A549 (cell line): ENCODE data around the gene EPB41L2. TPM values are rescaled to one million over a fixed set of nuclear protein-coding genes. Genes with fewer than 3 reads are reported as not detected.

Experiments used
- ATAC-seq, 2 experiments: fragments of 200-7000 bp in 1 of 2; fragments of >200 bp in 1 of 2; cut with Nextera tagmentation in 1 of 2; cut with Tn5 transposase in 1 of 2; 3 replicates each; pipeline versions ENCODE4 v1.8.0 to v1.9.1; 2018 to 2020; ENCODE audit warnings: mild to moderate bottlenecking in 1 of 2, moderate library complexity in 1 of 2
- CTCF ChIA-PET: fragments of 300-600 bp; sonication (Branson Sonifier 250); formaldehyde crosslinking; extraction: SDS; loops from one replicate; lab custom pipeline; 2021; ENCODE audit warnings: antibody characterized with exemption, inconsistent platforms; lab: Yijun Ruan, JAX
- POLR2A ChIA-PET: fragments of 350-600 bp; formaldehyde crosslinking; extraction: SDS; loops from one replicate; lab custom pipeline; 2021; ENCODE audit warnings: antibody characterized with exemption, inconsistent platforms; lab: Yijun Ruan, JAX
- DNase-seq, 2 experiments: peaks; one replicate each; pipeline versions ENCODE4 v3.0.0 to v3.0.0-alpha.2; 2011 to 2016; ENCODE audit warnings: low read depth in 1 of 2, low spot score in 1 of 2
- FAIRE-seq: peaks from 2 replicates; lab custom pipeline; 2011; peaks lifted over from hg19 to GRCh38; lab: Jason Lieb, UNC
- H3K27ac ChIP-seq, 2 experiments: fragments of >200 bp; sonication (Bioruptor Twin); formaldehyde crosslinking; 3 replicates each; pipeline ENCODE4 v1.5.1; 2016 to 2017
- H3K4me1 ChIP-seq: fragments of >200 bp; sonication (Bioruptor Twin); formaldehyde crosslinking; 3 replicates; pipeline ENCODE4 v1.6.1; 2016
- H3K4me2 ChIP-seq: fragments of >200 bp; sonication (Bioruptor Twin); formaldehyde crosslinking; 3 replicates; pipeline ENCODE4 v1.6.1; 2016
- H3K4me3 ChIP-seq: fragments of >200 bp; sonication (Bioruptor Twin); formaldehyde crosslinking; 3 replicates; pipeline ENCODE4 v1.5.1; 2016
- H3K9me3 ChIP-seq: fragments of >200 bp; sonication (Bioruptor Twin); formaldehyde crosslinking; 3 replicates; pipeline ENCODE4 v1.6.1; 2016
- ATOH8 ChIP-seq: fragments of 250-450 bp; sonication (Bioruptor Pico); IDR thresholded peaks from 2 replicates; pipeline ENCODE4 v1.5.0; 2020; ENCODE audit warnings: low read depth, mild to moderate bottlenecking, moderate library complexity
- CBX8 ChIP-seq: fragments of 200-600 bp; sonication (generic); IDR thresholded peaks from 2 replicates; pipeline ENCODE4 v1.6.1; 2016
- CTCF ChIP-seq: fragments of >200 bp; sonication (Bioruptor Twin); formaldehyde crosslinking; IDR thresholded peaks from 3 replicates; pipeline ENCODE4 v1.5.1; 2016
- EHF ChIP-seq: fragments of 250-450 bp; sonication (Bioruptor Pico); IDR thresholded peaks from 2 replicates; pipeline ENCODE4 v1.5.0; 2020; ENCODE audit warnings: mild to moderate bottlenecking
- EP300 ChIP-seq, 2 experiments: fragments of >200 bp; sonication (Bioruptor Twin); formaldehyde crosslinking; IDR thresholded peaks; 2 replicates in 1 of 2; 3 replicates in 1 of 2; pipeline ENCODE4 v1.6.1; 2016 to 2017
- ESRRA ChIP-seq: fragments of 150-350 bp; IDR thresholded peaks from 2 replicates; pipeline ENCODE4 v1.6.1; 2014; ENCODE audit warnings: mild to moderate bottlenecking, low read length, borderline replicate concordance
- FOSB ChIP-seq: fragments of 250-450 bp; sonication (Bioruptor Pico); IDR thresholded peaks from 2 replicates; pipeline ENCODE4 v1.5.0; 2020; ENCODE audit warnings: mild to moderate bottlenecking, moderate library complexity
- FOSL2 ChIP-seq, 2 experiments: fragments of 450-650 bp in 1 of 2; fragments of >200 bp in 1 of 2; sonication (Bioruptor Twin) in 1 of 2; formaldehyde crosslinking; IDR thresholded peaks; 2 replicates each; pipeline versions ENCODE4 v1.5.0 to v1.6.1; 2016 to 2020; ENCODE audit warnings: mild to moderate bottlenecking in 1 of 2, moderate library complexity in 1 of 2
- FOXS1 ChIP-seq: fragments of 250-450 bp; sonication (Bioruptor Pico); IDR thresholded peaks from 2 replicates; pipeline ENCODE4 v1.5.0; 2020; ENCODE audit warnings: mild to moderate bottlenecking, moderate library complexity
- GATA3 ChIP-seq: IDR thresholded peaks from 2 replicates; pipeline ENCODE4 v1.6.1; 2012; ENCODE audit warnings: borderline replicate concordance
- HMGXB4 ChIP-seq: fragments of 250-450 bp; sonication (Bioruptor Pico); IDR thresholded peaks from 2 replicates; pipeline ENCODE4 v1.5.0; 2021; ENCODE audit warnings: mild to moderate bottlenecking, moderate library complexity, borderline replicate concordance
- HOXB5 ChIP-seq: fragments of 250-450 bp; sonication (Bioruptor Pico); IDR thresholded peaks from 2 replicates; pipeline ENCODE4 v1.5.0; 2020; ENCODE audit warnings: mild to moderate bottlenecking, moderate library complexity
- KDM1A ChIP-seq: fragments of 200-600 bp; sonication (generic); IDR thresholded peaks from 2 replicates; pipeline ENCODE4 v1.6.1; 2016; ENCODE audit warnings: low read depth, mild to moderate bottlenecking
- MAFK ChIP-seq: fragments of 450-650 bp; IDR thresholded peaks from 2 replicates; pipeline ENCODE4 v1.6.1; 2014; ENCODE audit not compliant: partially characterized antibody
- MAX ChIP-seq: IDR thresholded peaks from 2 replicates; pipeline ENCODE4 v1.6.1; 2012
- POLR2AphosphoS2 ChIP-seq: conservative IDR thresholded peaks from 2 replicates; pipeline ENCODE4 v1.6.1; 2012; ENCODE audit warnings: low read length, improper control_type of control experiment, inconsistent platforms
- RARB ChIP-seq: fragments of 250-450 bp; sonication (Bioruptor Pico); IDR thresholded peaks from 2 replicates; pipeline ENCODE4 v1.8.0; 2021; ENCODE audit warnings: mild to moderate bottlenecking, moderate library complexity
- RCOR1 ChIP-seq: fragments of 150-350 bp; IDR thresholded peaks from 2 replicates; pipeline ENCODE4 v1.6.1; 2014; ENCODE audit warnings: antibody characterized with exemption, low read length, low read depth
- REST ChIP-seq: fragments of 200-600 bp; sonication (generic); IDR thresholded peaks from 2 replicates; pipeline ENCODE4 v1.6.1; 2016; ENCODE audit warnings: antibody characterized with exemption, mild to moderate bottlenecking, moderate library complexity
- RFX5 ChIP-seq: fragments of 450-650 bp; IDR thresholded peaks from 2 replicates; pipeline ENCODE4 v1.7.1; 2014; ENCODE audit warnings: antibody characterized with exemption, mild to moderate bottlenecking, moderate library complexity
- SMC3 ChIP-seq: fragments of >200 bp; sonication (Bioruptor Twin); formaldehyde crosslinking; IDR thresholded peaks from 3 replicates; pipeline ENCODE4 v1.6.1; 2018; ENCODE audit warnings: inconsistent platforms
- SREBF2 ChIP-seq: fragments of 450-650 bp; IDR thresholded peaks from 2 replicates; pipeline ENCODE4 v1.6.1; 2014; ENCODE audit warnings: mild to moderate bottlenecking, moderate library complexity
- ZNF302 ChIP-seq: fragments of 250-450 bp; sonication (Bioruptor Pico); IDR thresholded peaks from 2 replicates; pipeline ENCODE4 v1.9.0; 2021; ENCODE audit warnings: inconsistent platforms, mild to moderate bottlenecking, moderate library complexity
- ZSCAN20 ChIP-seq: fragments of 250-450 bp; sonication (Bioruptor Pico); IDR thresholded peaks from 2 replicates; pipeline ENCODE4 v1.8.0; 2022; ENCODE audit warnings: mild to moderate bottlenecking, moderate library complexity
- WGBS: methylation state at CpG from one replicate; pipeline ENCODE4 v1.1.6; 2017; ENCODE audit errors: missing lambda C conversion rate; 5-methylcytosine and 5-hydroxymethylcytosine counted together
- polyA plus RNA-seq, 4 experiments: library from polyadenylated mRNA; depleted of rRNA in 3 of 4; stranded (reverse); fragments of >200 nt; fragmentation: RNase III in 1 of 4; extraction: RNeasy Plus Mini Kit Qiagen cat#74134 plus additional on column Dnase treatment in 1 of 4; gene quantifications; 2 replicates in 3 of 4; 3 replicates in 1 of 4; pipeline ENCODE4 v1.2.3, GENCODE V29; 2011 to 2017

Gene EPB41L2
- polyA plus RNA-seq, 2 of the 4 experiments (the other 2 are of a cell fraction), result 42.9 to 50.3 TPM

- H3K9me3 ChIP-seq, result no peaks in the 10 kb centered on the region
- WGBS, result 79% methylated on average over 3 of the region's 3 CpGs
- CTCF ChIA-PET, result no interaction called here
- DNase-seq, result no peak
- no peak for TF ChIP-seq ATOH8 (CRISPR knock-in tag)
- no peak for TF ChIP-seq ZNF302 (CRISPR knock-in tag)
- TF ChIP-seq MAFK, result no peak
- TF ChIP-seq EHF (CRISPR knock-in tag), result no peak
- no peak for TF ChIP-seq EP300 (IDR thresholded peaks at IDR 0.05)
- no peak for TF ChIP-seq HMGXB4 (CRISPR knock-in tag)
- TF ChIP-seq RARB (CRISPR knock-in tag), result no peak
- no peak for TF ChIP-seq FOSL2 (IDR thresholded peaks at IDR 0.05)
- TF ChIP-seq FOSL2 (CRISPR knock-in tag; IDR thresholded peaks at IDR 0.05), result no peak
- TF ChIP-seq FOXS1 (CRISPR knock-in tag), result no peak
- no peak for TF ChIP-seq FOSB
- no peak for TF ChIP-seq HOXB5
- no peak for TF ChIP-seq POLR2AphosphoS2
- TF ChIP-seq CBX8, result no peak
- no peak for TF ChIP-seq SMC3
- TF ChIP-seq REST, result no peak
- TF ChIP-seq MAX, result no peak
- TF ChIP-seq, all 56 proteins: peak for 0
- ATAC-seq, result no peak
- H3K4me1 ChIP-seq, result no peaks in the 10 kb centered on the region
- POLR2A ChIA-PET, result no interaction called here
- H3K4me3 ChIP-seq, result no peak overlapping the region
- no peak overlapping the region for H3K27ac ChIP-seq
- no peak for FAIRE-seq
- H3K4me2 ChIP-seq, result no peak overlapping the region
Observed at GRCh38 chr6:130825772-130826441, 237.1 kb downstream of the EPB41L2 start.

GRCh38 chr6:130824978-130825694 is 237.9 kb downstream of the EPB41L2 start:
- Histone ChIP-seq H3K4me1 (no peaks in the 10 kb centered on the region), H3K9me3 (no peaks in the 10 kb centered on the region), H3K27ac (no peak overlapping the region), H3K4me2 (no peak overlapping the region), H3K4me3 (no peak overlapping the region)
- ATAC-seq (no peak), FAIRE-seq (no peak), DNase-seq (no peak)
- 63% methylated on average over 5 of the region's 5 CpGs for WGBS
- TF ChIP-seq EP300 (IDR thresholded peaks at IDR 0.05) (no peak), ESRRA (no peak), ATOH8 (CRISPR knock-in tag) (no peak), CTCF (no peak), CBX8 (no peak), RCOR1 (no peak), ZSCAN20 (CRISPR knock-in tag) (no peak), GATA3 (no peak), KDM1A (no peak), FOXS1 (CRISPR knock-in tag) (no peak), RFX5 (no peak), SREBF2 (no peak)
- POLR2A ChIA-PET, result no interaction called here
- CTCF ChIA-PET, result no interaction called here
